Tibial nerve (tissue), 4 donors: ENCODE measurements around the gene BPI.

Experiments
- EP300 ChIP-seq, 2 donors: sonication (generic); formaldehyde crosslinking; IDR thresholded peaks; one replicate each; pipeline ENCODE4 v1.6.1; 2017; ENCODE audit warnings: antibody characterized with exemption in 2 of 2, mild to moderate bottlenecking in 1 of 2
- POLR2A ChIP-seq, 2 donors: fragments of 450-650 bp; IDR thresholded peaks; one replicate each; pipeline ENCODE4 v1.6.1; 2017; ENCODE audit warnings: antibody characterized with exemption in 2 of 2, mild to moderate bottlenecking in 2 of 2, moderate library complexity in 2 of 2
- TF ChIP-seq, protein P1 (sequence below), 5 experiments: fragments of 200-600 bp in 3 of 5; fragments of 450-650 bp in 2 of 5; sonication (generic) in 3 of 5; IDR thresholded peaks; one replicate each; pipeline ENCODE4 v1.5.1; 2016 to 2019; ENCODE audit warnings: antibody characterized with exemption in 5 of 5, mild to moderate bottlenecking in 3 of 5, moderate library complexity in 2 of 5

DNA sequence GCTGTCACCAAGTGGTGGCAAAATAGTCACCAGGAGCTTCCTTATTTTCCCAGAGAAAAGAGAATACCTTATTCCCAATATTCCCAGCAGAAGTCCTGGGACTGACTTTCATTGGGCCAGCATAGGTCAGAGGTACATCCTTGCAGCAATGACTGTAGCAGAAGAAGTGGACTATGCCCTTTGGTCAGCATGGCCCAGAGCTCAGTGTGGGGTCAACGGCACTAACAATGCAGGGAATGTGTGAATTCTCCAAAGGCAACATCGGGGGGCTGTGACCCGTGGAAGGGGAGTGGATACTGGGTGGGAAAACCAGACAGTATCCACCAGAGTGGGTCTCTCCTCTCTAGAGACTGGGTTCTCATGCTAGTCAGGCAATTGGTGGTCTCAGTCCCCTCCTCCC, 26.7 kb downstream of the BPI start:
- TF ChIP-seq, protein P1, sequence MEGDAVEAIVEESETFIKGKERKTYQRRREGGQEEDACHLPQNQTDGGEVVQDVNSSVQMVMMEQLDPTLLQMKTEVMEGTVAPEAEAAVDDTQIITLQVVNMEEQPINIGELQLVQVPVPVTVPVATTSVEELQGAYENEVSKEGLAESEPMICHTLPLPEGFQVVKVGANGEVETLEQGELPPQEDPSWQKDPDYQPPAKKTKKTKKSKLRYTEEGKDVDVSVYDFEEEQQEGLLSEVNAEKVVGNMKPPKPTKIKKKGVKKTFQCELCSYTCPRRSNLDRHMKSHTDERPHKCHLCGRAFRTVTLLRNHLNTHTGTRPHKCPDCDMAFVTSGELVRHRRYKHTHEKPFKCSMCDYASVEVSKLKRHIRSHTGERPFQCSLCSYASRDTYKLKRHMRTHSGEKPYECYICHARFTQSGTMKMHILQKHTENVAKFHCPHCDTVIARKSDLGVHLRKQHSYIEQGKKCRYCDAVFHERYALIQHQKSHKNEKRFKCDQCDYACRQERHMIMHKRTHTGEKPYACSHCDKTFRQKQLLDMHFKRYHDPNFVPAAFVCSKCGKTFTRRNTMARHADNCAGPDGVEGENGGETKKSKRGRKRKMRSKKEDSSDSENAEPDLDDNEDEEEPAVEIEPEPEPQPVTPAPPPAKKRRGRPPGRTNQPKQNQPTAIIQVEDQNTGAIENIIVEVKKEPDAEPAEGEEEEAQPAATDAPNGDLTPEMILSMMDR (IDR thresholded peaks at IDR 0.05): no peak
- TF ChIP-seq POLR2A (IDR thresholded peaks at IDR 0.05) (no peak), EP300 (IDR thresholded peaks at IDR 0.05) (no peak)
